ENCODE data around the gene RAB6D.
"Not testable (repeated sequence)": the region's sequence is repeated elsewhere in the genome, so short reads cannot be mapped to it uniquely, and the experiment has no call there.

The RAB6D gene

GRCh38 chr2:131366643-131367042 is 2.7 kb upstream of the RAB6D start:
- DNase-seq (ENCODE audit: low read depth, low spot score) = no peak

- no peak for DNase-seq (ENCODE audit: low read depth, low spot score)
These were observed 1.5 kb upstream of the RAB6D start for GRCh38 chr2:131365452-131365851.

DNA sequence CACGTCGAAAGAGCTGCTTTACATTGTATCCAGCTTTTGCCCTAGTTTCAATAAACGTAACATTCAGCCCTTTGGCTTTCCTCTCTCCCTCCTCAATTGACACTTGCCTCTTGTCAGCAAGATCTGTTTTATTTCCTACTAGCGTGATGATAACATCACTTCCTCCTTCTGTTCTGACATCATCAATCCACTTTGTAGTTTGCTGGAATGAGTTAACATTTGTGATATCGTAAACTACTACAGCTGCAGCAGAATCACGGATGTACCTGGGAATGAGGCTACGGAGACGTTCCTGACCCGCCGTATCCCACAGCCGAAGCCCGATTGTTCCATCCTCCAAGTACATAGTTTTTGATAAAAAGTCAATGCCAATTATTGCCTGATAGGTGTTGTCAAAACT is 755 bp downstream of the RAB6D start:
- not testable (repeated sequence) for DNase-seq (ENCODE audit: low read depth, low spot score)

- not testable (repeated sequence) for DNase-seq (ENCODE audit: low read depth, low spot score)
These were observed 2.2 kb downstream of the RAB6D start for GRCh38 chr2:131361773-131362172.

- not testable (repeated sequence) for DNase-seq (ENCODE audit: low read depth, low spot score)
These were observed 10.7 kb downstream of the RAB6D start for GRCh38 chr2:131353167-131353697.

DNA sequence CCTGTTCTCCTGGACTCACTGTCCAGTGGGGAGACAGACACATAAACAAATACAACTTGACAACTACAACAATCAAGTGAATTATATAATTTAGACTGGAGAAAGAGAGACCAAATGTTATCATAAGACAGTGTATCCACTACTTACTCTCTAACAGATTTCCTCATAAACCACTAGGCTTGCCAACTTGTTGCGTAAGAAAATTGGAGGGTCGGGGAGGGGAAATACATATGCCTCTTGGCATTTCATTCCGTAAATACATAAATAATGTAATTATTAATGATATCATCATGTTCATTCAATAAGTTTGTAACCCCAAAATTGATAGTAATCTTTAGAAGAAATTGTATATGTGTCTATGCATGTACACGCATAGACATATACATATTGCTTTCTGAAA is 14.9 kb downstream of the RAB6D start:
- DNase-seq (ENCODE audit: low read depth, low spot score) = no peak

DNA sequence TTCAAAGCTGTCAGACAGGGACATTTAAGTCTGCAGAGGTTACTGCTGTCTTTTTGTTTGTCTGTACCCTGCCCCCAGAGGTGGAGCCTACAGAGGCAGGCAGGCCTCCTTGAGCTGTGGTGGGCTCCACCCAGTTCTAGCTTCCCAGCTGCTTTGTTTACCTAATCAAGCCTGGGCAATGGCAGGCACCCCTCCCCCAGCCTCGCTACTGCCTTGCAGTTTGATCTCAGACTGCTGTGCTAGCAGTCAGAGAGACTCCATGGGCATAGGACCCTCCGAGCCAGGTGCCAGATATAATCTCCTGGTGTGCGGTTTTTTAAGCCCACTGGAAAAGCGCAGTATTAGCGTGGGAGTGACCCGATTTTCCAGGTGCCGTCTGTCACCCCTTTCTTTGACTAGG is 16.9 kb downstream of the RAB6D start:
- not testable (repeated sequence) for DNase-seq (ENCODE audit: low read depth, low spot score)

DNA sequence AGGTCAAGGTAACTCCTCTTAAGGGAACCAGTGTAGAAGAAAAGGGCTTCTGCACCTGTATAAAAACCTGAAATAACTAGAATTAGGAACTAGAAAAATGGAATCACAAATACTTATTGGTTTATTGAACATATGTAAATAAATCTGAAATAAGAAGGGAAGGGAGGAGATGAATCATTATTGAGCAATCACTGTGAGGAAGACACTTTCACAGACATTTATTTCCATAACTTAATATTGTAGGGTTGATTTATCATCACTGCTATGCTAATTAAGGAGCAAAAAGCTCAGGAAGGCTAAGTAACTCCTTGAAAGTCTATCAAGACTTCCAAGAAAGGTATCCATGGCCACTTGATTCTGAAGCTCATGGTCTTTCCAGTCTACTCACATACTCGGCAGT is 24.7 kb downstream of the RAB6D start:
- DNase-seq (ENCODE audit: low read depth, low spot score) = not testable (repeated sequence)

- not testable (repeated sequence) for DNase-seq (ENCODE audit: low read depth, low spot score)
These were observed 28.6 kb downstream of the RAB6D start for GRCh38 chr2:131335319-131335718.

- DNase-seq (ENCODE audit: low read depth, low spot score) = not testable (repeated sequence)
These were observed 31.3 kb downstream of the RAB6D start for GRCh38 chr2:131332709-131333108.

GRCh38 chr2:131331000-131331399 is 33.0 kb downstream of the RAB6D start:
- not testable (repeated sequence) for DNase-seq (ENCODE audit: low read depth, low spot score)

GRCh38 chr2:131322209-131322608 is 41.8 kb downstream of the RAB6D start:
- DNase-seq (ENCODE audit: low read depth, low spot score) = no peak

DNA sequence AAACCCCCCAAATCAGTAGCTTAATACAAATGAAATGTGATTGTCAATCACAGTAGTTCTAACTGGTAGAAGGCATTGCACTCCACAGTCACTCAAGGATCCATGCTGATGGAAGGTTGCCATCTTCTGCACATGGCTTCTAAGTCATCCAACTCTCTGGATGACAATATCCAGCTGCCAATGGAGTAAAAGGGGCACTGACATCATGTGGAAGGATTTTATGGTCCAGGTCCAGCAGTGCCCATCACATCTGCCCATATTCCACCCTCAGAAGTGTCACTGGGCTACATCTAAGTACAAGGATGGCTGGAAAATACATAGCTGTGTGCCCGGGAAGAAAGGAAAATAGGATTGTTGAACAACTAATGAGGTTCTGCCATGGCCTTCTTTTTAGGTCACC is 42.6 kb downstream of the RAB6D start:
- DNase-seq (ENCODE audit: low read depth, low spot score) = not testable (repeated sequence)

GRCh38 chr2:131311001-131311400 is 53.0 kb downstream of the RAB6D start:
- DNase-seq (ENCODE audit: low read depth, low spot score) = not testable (repeated sequence)

Data from smooth muscle cell of the brain vasculature (primary cell).